Pancreas (tissue), 10 donors: Measurements from ENCODE around the gene GAS2L1. TPM values are rescaled to one million over a fixed set of nuclear protein-coding genes. Genes with fewer than 3 reads are reported as not detected.
A peak's percentile ranks its signal among the peaks of the same experiment; 100 is the strongest.

Source experiments
- ATAC-seq, 4 donors: fragments of 200-7000 bp; cut with Tn5 transposase; one replicate each; pipeline versions ENCODE4 v1.8.0 to v1.9.1; 2020; ENCODE audit warnings: mild to moderate bottlenecking in 4 of 4, moderate library complexity in 4 of 4
- DNase-seq, 6 donors: peaks; one replicate each; pipeline ENCODE4 v3.0.0-alpha.2; 2020
- FAIRE-seq: peaks from 2 replicates; lab custom pipeline; 2012; peaks lifted over from hg19 to GRCh38; lab: Jason Lieb, UNC
- H3K27ac ChIP-seq, 4 donors: fragments of 200-600 bp; sonication (generic); 1 replicate in 3 of 4; 2 replicates in 1 of 4; pipeline versions ENCODE4 v1.5.0 to v1.8.0; 2020
- H3K27me3 ChIP-seq, 4 donors: fragments of 200-600 bp; one replicate each; pipeline ENCODE4 v1.8.0; 2021
- H3K36me3 ChIP-seq, 3 donors: fragments of 200-600 bp; sonication (generic) in 1 of 3; one replicate each; pipeline versions ENCODE4 v1.5.0 to v1.8.0; 2020 to 2021
- H3K4me1 ChIP-seq, 3 donors: fragments of 200-600 bp; one replicate each; pipeline ENCODE4 v1.8.0; 2021
- H3K4me3 ChIP-seq, 4 donors: fragments of 200-600 bp; sonication (generic) in 2 of 4; one replicate each; pipeline versions ENCODE4 v1.5.0 to v1.8.0; 2020 to 2021
- H3K9me3 ChIP-seq, 4 donors: fragments of 200-600 bp; one replicate each; pipeline ENCODE4 v1.8.0; 2021
- WGBS, 2 donors: extraction: QIAGEN DNeasy Blood & Tissue Kit; methylation state at CpG; one replicate each; pipeline ENCODE4 v1.1.7; 2013; 5-methylcytosine and 5-hydroxymethylcytosine counted together
- intact Hi-C, 3 donors: fragments of 100-400 bp; cut with DNase I; formaldehyde crosslinking; loops; one replicate each; pipeline versions ENCODE4 v1.11.1 to v1.14.2; 2022
- polyA plus RNA-seq, 2 donors: library from polyadenylated mRNA; stranded (reverse); fragments of 200-250 nt; gene quantifications; one replicate each; pipeline ENCODE4 v1.2.3, GENCODE V29; 2013
- total RNA-seq, 6 donors: library from RNA; stranded (reverse); fragmentation: NEBNext Ultra II Directional in 4 of 6; extraction: Animal tissue kit (Norgen Biotek cat#: 25700) in 4 of 6; gene quantifications; one replicate each; pipeline versions ENCODE4 v1.2.1 to v1.2.4, GENCODE V29; 2021 to 2023
- TF ChIP-seq, protein P1 (sequence below), 4 donors: fragments of 200-600 bp; sonication (generic) in 3 of 4; IDR thresholded peaks; one replicate each; pipeline versions ENCODE4 v1.5.0 to v1.8.0; 2021; ENCODE audit warnings: antibody characterized with exemption in 4 of 4
- donor health status: healthy with polysubstance abuse.
- donor health status: DM: no; HTN: no; CAD: no; lungs with moderate emphysema.
- donor health status: DM: no; HTN: no; CAD: no.
- donor health status: control.
- donor health status: control.
- donor health status: Bipolar disorder and iron deficiency.
- donor health status: DM: yes; HTN: yes; CAD: no.
- donor health status: DM: no; HTN: no; CAD: no.
- donor health status: DM: no; HTN: no; CAD: no.
- donor health status: DM: yes; HTN: yes; CAD: no.

GAS2L1 gene
- total and polyA plus RNA-seq, 8 donors: 5.2 to 13.6 (median 8.7) TPM

- WGBS, 2 donors: 68 to 71% methylated on average over 20 of the region's 20 CpGs
- no peak for FAIRE-seq
- Histone ChIP-seq H3K27me3 (no peaks in the 10 kb centered on the region), H3K27ac (peak overlapping the region in 1 of 4 donors; percentile 34), H3K36me3 (no peaks in the 10 kb centered on the region), H3K4me1 (peaks cover 7 to 28% (median 20%) of the 10 kb centered on the region in 3 donors), H3K9me3 (no peaks in the 10 kb centered on the region), H3K4me3 (peak overlapping the region; percentile 73 to 91 (median 89))
- TF ChIP-seq, protein P1, sequence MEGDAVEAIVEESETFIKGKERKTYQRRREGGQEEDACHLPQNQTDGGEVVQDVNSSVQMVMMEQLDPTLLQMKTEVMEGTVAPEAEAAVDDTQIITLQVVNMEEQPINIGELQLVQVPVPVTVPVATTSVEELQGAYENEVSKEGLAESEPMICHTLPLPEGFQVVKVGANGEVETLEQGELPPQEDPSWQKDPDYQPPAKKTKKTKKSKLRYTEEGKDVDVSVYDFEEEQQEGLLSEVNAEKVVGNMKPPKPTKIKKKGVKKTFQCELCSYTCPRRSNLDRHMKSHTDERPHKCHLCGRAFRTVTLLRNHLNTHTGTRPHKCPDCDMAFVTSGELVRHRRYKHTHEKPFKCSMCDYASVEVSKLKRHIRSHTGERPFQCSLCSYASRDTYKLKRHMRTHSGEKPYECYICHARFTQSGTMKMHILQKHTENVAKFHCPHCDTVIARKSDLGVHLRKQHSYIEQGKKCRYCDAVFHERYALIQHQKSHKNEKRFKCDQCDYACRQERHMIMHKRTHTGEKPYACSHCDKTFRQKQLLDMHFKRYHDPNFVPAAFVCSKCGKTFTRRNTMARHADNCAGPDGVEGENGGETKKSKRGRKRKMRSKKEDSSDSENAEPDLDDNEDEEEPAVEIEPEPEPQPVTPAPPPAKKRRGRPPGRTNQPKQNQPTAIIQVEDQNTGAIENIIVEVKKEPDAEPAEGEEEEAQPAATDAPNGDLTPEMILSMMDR (IDR thresholded peaks at IDR 0.05): no peak
- no peak for ATAC-seq
- intact Hi-C loops: no loop called here
- DNase-seq: peak in 2 of 6 donors; percentile 35 to 67
Measured at GRCh38 chr22:29307596-29308147, 1.2 kb downstream of the GAS2L1 start.

- H3K27ac ChIP-seq: no peak overlapping the region
- H3K4me3 ChIP-seq: peak overlapping the region in 1 of 4 donors; percentile 91
- no peak for ATAC-seq
Measured at GRCh38 chr22:29308148-29308790, 1.8 kb downstream of the GAS2L1 start.

DNA sequence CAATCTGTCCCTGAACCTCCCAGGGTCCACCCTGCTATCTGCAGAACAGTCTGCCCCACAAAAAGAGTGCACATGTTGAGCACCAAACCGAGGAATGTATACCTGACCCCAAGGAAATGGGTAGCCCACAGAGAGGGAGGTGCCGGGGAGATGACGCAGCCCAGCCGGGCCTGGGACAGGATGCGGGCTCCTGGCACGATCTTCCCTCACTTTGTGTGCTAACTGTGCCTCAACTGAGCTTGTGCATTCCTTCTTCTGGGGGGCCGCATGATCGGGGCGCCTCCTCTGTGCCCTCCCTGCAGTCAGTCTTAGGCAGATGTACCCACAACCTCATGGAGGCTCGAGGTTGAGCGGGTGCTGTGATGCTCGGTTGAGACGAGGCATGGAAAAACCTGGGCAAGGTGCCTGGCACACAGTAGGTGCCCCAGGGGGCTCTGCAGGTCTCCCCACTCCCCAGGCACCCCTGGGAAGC, 2.4 kb downstream of the GAS2L1 start:
- DNase-seq (peak in 1 of 6 donors; percentile 60), FAIRE-seq (no peak), ATAC-seq (no peak)
- Histone ChIP-seq H3K4me3 (no peak overlapping the region), H3K27ac (peak overlapping the region in 1 of 4 donors; percentile 27), H3K36me3 (no peaks in the 10 kb centered on the region), H3K4me1 (peaks cover 0 to 29% (median 20%) of the 10 kb centered on the region in 3 donors), H3K27me3 (peaks cover 0 to 3% (median 0%) of the 10 kb centered on the region in 4 donors), H3K9me3 (no peaks in the 10 kb centered on the region)
- intact Hi-C loops: no loop called here
- TF ChIP-seq, protein P1 (IDR thresholded peaks at IDR 0.05): no peak
- WGBS, 2 donors: 71 to 79% methylated on average over 13 of the region's 13 CpGs

More at GRCh38 chr22:29308148-29308790, 1.8 kb downstream of the GAS2L1 start:
- peaks cover under 1 to 28% (median 20%) of the 10 kb centered on the region in 3 donors for H3K4me1 ChIP-seq
- H3K36me3 ChIP-seq: no peaks in the 10 kb centered on the region
- intact Hi-C loops: no loop called here
- 86 to 87% methylated on average over 50 of the region's 50 CpGs for WGBS, 2 donors
- H3K9me3 ChIP-seq: no peaks in the 10 kb centered on the region
- TF ChIP-seq, protein P1 (IDR thresholded peaks at IDR 0.05): no peak
- DNase-seq (peak in 3 of 6 donors; percentile 31 to 82 (median 59)), FAIRE-seq (no peak)
- no peaks in the 10 kb centered on the region for H3K27me3 ChIP-seq

DNA sequence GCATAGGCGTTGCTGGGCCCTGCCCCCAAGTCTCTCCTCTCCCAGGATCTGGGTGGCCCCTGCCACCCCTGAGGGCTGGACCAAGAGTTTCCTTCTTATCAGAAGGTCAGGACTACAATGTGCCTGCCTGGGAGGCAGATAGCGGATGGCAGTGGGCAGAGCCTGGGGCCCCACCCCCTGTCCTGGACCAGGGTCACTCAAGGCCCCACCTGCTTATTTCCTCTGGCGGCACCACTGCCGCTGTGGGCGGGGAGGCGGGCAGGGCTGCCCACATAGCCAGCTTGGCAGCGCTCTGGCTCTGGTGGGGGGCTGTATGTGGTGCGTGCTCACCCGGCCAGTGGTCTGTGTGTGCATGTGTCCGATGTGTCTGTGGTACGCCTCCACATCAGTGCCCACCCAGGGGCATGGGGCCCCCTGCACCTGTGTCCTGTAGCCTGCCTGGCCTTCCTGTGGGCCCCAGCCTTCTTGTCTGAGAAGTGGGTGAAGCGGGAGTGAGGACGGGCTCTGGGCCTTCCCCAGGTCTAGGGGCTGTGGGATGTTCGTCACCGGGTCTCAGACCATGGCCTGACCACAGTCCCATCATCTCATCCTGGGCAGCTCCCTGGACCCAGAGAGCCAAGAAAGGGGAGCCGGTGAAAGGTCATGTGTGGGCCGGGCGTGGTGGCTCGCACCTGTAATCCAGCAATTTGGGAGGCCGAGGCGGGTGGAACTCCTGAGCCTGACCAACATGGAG, 3.0 kb downstream of the GAS2L1 start:
- DNase-seq: peak; percentile 47 to 83 (median 68)
- H3K9me3 ChIP-seq: no peaks in the 10 kb centered on the region
- peak in 1 of 4 donors; percentile 33 for ATAC-seq
- peaks cover 0 to 35% (median 20%) of the 10 kb centered on the region in 3 donors for H3K4me1 ChIP-seq
- peaks cover 0 to 6% (median 1%) of the 10 kb centered on the region in 4 donors for H3K27me3 ChIP-seq
- no peak overlapping the region for H3K4me3 ChIP-seq
- TF ChIP-seq, protein P1 (IDR thresholded peaks at IDR 0.05): no peak
- intact Hi-C loops: no loop called here
- 76 to 77% methylated on average over 21 of the region's 21 CpGs for WGBS, 2 donors
- H3K27ac ChIP-seq: peak overlapping the region in 1 of 4 donors; percentile 27
- no peaks in the 10 kb centered on the region for H3K36me3 ChIP-seq
- no peak for FAIRE-seq
